Mesodermal cell (in vitro differentiated cells): ENCODE results near the gene ENO3.

ENCODE experiments used
- H3K27ac ChIP-seq: 2 replicates; pipeline ENCODE4 v1.7.0; 2013; ENCODE audit warnings: mild to moderate bottlenecking, low read depth, low read length, moderate library complexity; ENCODE audit not compliant: severe bottlenecking
- H3K36me3 ChIP-seq: 2 replicates; pipeline ENCODE4 v1.7.1; 2013; ENCODE audit warnings: mild to moderate bottlenecking, low read length, moderate library complexity; ENCODE audit not compliant: control insufficient read depth, insufficient read depth
- H3K4me1 ChIP-seq: one replicate; pipeline ENCODE4 v1.7.1; 2013; ENCODE audit warnings: mild to moderate bottlenecking, low read length; ENCODE audit not compliant: insufficient read depth, control insufficient read depth, poor library complexity, severe bottlenecking
- H3K4me3 ChIP-seq: 2 replicates; pipeline ENCODE4 v1.7.0; 2013; ENCODE audit warnings: low read length, control low read depth, mild to moderate bottlenecking; ENCODE audit not compliant: insufficient read depth, poor library complexity, severe bottlenecking; ENCODE audit errors: extremely low read depth
- H3K9me3 ChIP-seq: 2 replicates; pipeline ENCODE4 v1.7.1; 2013; ENCODE audit warnings: mild to moderate bottlenecking, low read length, moderate library complexity; ENCODE audit not compliant: control insufficient read depth
- WGBS, 2 experiments: methylation state at CpG; one replicate each; pipeline ENCODE4 v1.1.5; 2013; ENCODE audit warnings: missing lambda C conversion rate in 2 of 2; ENCODE audit not compliant: insufficient coverage in 2 of 2; 5-methylcytosine and 5-hydroxymethylcytosine counted together

Gene ENO3

DNA sequence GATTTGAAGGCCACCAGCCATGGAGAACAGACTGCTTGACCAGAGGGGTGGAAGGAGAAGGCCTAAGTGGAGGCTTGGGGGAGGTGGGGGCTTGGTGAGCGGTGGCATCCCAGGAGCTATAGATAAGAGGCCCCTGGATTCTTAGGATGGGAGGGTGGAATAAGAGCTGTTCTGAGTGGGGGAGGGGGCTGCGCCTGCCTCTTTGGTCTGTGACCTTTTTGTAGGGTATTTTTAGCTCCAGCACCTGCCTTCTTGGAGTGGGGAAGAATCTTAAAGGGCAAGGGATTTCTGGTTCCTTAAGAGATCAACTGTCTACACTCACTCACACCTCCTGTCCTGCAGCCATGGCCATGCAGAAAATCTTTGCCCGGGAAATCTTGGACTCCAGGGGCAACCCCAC, 567 bp downstream of the ENO3 start:
- 42 to 54% methylated on average over 2 of the region's 3 CpGs for WGBS, 2 experiments
- Histone ChIP-seq H3K4me3 (peak overlapping the region; percentile 98), H3K9me3 (no peaks in the 10 kb centered on the region), H3K4me1 (peaks cover 35% of the 10 kb centered on the region), H3K27ac (peak overlapping the region; percentile 54), H3K36me3 (peaks cover 21% of the 10 kb centered on the region)

DNA sequence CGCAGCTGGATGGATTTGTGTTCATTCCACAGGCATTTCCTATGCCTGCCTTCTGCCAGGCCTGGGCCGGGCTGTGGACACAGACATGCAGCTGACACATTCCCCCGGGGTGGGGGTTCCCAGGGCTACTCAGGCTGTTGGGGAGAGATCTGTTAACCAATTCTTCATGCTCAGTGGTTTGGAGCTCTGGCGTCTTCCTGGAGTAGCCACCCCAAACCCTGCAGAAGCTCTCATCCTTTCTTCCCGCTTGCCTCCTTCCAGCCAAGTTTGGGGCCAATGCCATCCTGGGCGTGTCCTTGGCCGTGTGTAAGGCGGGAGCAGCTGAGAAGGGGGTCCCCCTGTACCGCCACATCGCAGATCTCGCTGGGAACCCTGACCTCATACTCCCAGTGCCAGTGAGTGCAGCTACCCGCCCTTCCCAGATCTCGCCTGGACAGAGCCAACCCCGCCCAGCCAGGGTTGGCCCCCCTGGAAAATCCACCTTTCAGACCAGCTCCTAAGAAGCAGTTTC, 2.6 kb downstream of the ENO3 start:
- H3K9me3 ChIP-seq: no peaks in the 10 kb centered on the region
- H3K36me3 ChIP-seq: peaks cover 21% of the 10 kb centered on the region
- peak overlapping the region; percentile 6 for H3K27ac ChIP-seq
- H3K4me1 ChIP-seq: peaks cover 35% of the 10 kb centered on the region
- no peak overlapping the region for H3K4me3 ChIP-seq
- 94 to 95% methylated on average over 12 to 14 of the region's 14 CpGs for WGBS, 2 experiments

- no peaks in the 10 kb centered on the region for H3K9me3 ChIP-seq
- no peak overlapping the region for H3K27ac ChIP-seq
- WGBS, 2 experiments: 97 to 98% methylated on average over 5 to 8 of the region's 8 CpGs
- H3K4me3 ChIP-seq: no peak overlapping the region
- peaks cover 32% of the 10 kb centered on the region for H3K36me3 ChIP-seq
- H3K4me1 ChIP-seq: peaks cover 35% of the 10 kb centered on the region
Observed at GRCh38 chr17:4955091-4955490, 4.2 kb downstream of the ENO3 start.

DNA sequence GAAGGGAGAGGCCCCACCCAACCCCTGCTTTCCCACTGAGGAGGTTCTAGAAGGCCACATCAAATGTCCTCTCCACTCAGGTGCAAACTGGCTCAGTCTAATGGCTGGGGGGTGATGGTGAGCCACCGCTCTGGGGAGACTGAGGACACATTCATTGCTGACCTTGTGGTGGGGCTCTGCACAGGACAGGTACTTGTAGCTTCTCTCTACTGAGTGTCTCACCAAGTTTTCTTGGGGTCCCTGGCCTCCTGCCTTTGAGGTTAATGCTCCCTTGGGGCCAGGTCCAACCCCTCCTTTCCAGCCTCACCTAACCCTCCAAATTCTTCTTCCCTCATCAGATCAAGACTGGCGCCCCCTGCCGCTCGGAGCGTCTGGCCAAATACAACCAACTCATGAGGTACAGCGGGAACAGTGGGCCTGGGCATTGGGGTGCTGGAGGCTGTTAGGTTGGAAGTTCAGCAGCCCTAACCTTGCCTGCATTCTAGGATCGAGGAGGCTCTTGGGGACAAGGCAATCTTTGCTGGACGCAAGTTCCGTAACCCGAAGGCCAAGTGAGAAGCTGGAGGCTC, 5.7 kb downstream of the ENO3 start:
- Histone ChIP-seq H3K9me3 (no peaks in the 10 kb centered on the region), H3K27ac (no peak overlapping the region), H3K4me1 (peaks cover 29% of the 10 kb centered on the region), H3K4me3 (no peak overlapping the region), H3K36me3 (peaks cover 45% of the 10 kb centered on the region)
- 75 to 94% methylated on average over 6 to 9 of the region's 10 CpGs for WGBS, 2 experiments

DNA sequence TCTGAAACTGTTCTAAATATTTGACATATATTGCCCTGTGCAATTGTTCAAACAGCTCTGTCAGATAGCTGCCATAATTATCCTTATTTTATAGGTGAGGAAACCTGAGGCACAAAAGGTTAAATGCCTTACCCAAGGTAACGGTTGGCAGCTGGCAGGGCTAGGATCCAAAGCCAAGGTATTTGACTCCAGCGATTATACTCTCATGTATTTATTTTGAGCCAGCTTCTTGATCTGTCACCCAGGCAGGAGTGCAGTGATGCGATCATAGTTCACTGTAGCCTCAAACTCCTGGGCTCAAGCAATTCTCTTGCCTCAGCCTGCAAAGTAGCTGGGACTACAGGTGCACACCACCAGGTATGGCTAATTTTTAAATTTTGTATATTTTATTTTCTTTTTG, 7.2 kb downstream of the ENO3 start:
- peaks cover 51% of the 10 kb centered on the region for H3K36me3 ChIP-seq
- peaks cover 19% of the 10 kb centered on the region for H3K4me1 ChIP-seq
- 95 to 100% methylated on average over 3 of the region's 3 CpGs for WGBS, 2 experiments
- H3K4me3 ChIP-seq: no peak overlapping the region
- no peak overlapping the region for H3K27ac ChIP-seq
- no peaks in the 10 kb centered on the region for H3K9me3 ChIP-seq

DNA sequence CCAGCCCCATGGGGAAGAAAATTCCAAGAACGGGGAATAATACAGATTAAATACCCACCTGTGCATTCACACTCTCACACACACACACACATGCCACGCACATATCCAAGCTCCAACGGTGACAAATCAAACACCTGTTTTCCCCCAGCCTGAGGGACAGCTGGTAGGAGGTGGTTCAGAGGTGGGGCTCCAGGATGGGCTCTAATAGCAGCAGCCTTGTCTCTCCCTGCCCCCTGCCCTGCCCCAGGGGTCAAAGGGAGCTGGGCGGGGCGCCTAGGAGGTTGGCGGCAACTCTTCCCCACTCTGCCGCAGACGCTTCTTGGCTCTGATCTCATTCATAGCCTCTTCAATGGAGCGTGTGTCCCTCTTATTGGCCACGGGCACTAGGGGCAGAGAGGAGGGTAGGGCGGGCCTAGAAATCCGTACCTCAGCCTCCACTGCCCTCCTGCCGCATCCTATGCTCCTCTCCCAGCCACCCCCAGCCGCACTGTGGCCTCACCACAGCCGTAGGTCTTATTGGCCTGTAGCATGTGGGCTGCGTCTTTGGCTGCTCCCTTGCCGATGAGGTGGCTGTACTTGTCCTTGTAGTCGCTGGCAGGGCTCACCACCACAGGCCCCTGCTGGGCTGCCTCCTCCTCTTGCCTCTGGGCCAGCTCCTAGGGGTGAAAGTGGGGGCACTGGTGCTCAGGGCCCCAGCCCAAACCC, 8.5 kb downstream of the ENO3 start:
- H3K9me3 ChIP-seq: no peaks in the 10 kb centered on the region
- peaks cover 10% of the 10 kb centered on the region for H3K4me1 ChIP-seq
- no peak overlapping the region for H3K4me3 ChIP-seq
- peaks cover 53% of the 10 kb centered on the region for H3K36me3 ChIP-seq
- no peak overlapping the region for H3K27ac ChIP-seq
- 94 to 97% methylated on average over 9 to 15 of the region's 18 CpGs for WGBS, 2 experiments

DNA sequence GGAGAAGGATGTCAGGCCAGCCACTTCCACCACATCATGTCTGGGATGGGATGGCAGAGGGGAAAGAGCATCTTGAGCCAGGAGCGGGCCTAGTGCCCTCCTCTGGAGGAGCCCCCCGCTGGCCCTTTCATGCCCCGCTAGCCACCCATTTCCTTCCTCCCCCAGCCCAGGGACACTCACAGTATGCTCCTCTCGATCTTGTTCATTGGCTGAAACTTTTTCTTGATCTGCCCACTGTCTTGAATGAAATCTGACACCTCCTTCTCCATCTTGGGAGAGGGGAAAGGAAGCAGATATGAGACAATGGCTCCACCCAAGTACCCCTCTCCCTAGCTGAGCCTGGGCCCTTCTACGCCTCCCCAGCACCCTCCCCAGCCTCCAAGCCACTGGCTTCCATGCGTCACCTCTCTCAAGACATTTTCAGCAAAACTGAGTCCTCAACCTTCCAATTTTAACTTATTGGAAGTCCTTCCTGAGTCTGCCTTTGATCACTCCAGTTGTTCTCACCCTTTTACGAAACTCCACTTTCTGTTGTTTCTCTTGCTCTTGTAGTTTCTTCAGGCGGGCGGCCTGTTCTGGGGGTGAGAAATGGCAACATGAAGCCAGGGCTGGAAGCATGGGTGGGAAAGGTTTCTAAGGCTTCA, 9.5 kb downstream of the ENO3 start:
- Histone ChIP-seq H3K9me3 (peaks cover 4% of the 10 kb centered on the region), H3K27ac (no peak overlapping the region), H3K36me3 (peaks cover 58% of the 10 kb centered on the region), H3K4me3 (no peak overlapping the region), H3K4me1 (peaks cover 10% of the 10 kb centered on the region)
- 91 to 100% methylated on average over 2 to 5 of the region's 9 CpGs for WGBS, 2 experiments

DNA sequence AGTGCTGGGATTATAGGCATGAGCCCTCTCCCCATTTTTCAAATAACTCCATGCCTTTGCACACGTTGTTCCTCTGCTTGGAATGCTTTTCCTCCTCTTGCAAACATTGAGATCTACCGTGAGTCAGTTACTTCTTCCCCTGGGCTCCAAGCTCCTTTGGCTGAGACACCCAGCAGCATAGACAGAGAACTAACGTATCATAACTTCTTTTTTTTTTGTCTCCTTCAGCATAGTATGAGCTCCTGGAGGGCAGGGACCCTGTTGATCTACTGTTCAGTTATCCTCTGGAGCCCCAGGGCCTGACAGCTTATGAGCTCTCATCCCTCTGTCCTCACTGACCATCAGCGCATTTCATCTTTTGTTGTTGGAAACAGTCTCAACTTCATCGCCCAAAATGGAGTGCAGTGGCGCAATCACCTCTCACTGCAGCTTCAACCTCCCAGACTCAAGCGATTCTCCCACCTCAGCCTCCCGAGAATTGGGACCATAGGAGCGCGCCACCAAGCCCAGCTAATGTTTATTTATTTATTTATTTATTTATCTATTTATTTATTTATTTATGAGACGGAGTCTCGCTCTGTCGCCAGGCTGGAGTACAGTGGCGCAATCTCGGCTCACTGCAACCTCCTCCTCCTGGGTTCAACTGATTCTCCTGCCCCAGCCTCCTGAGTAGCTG, 14.5 kb downstream of the ENO3 start:
- peaks cover 4% of the 10 kb centered on the region for H3K9me3 ChIP-seq
- peaks cover 12% of the 10 kb centered on the region for H3K4me1 ChIP-seq
- no peak overlapping the region for H3K4me3 ChIP-seq
- peaks cover 49% of the 10 kb centered on the region for H3K36me3 ChIP-seq
- WGBS, 2 experiments: 96 to 98% methylated on average over 7 to 8 of the region's 15 CpGs
- no peak overlapping the region for H3K27ac ChIP-seq

- Histone ChIP-seq H3K4me1 (peaks cover 10% of the 10 kb centered on the region), H3K27ac (peak overlapping the region; percentile 97), H3K4me3 (peak overlapping the region; percentile 81), H3K9me3 (peaks cover 4% of the 10 kb centered on the region), H3K36me3 (peaks cover 53% of the 10 kb centered on the region)
- 1 to 2% methylated on average over 24 to 28 of the region's 42 CpGs for WGBS, 2 experiments
Observed at GRCh38 chr17:4966844-4967538, 16.1 kb downstream of the ENO3 start.
